Breast epithelium (tissue), 4 donors: Measurements from ENCODE around the gene SLC31A1. TPM values are rescaled to one million over a fixed set of nuclear protein-coding genes. Genes with fewer than 3 reads are reported as not detected.

Source experiments
- DNase-seq, 2 donors: peaks; one replicate each; pipeline ENCODE4 v3.0.0-alpha.2; 2019; ENCODE audit warnings: low spot score in 2 of 2
- H3K27ac ChIP-seq, 2 donors: fragments of 200-600 bp; sonication (generic) in 1 of 2; one replicate each; pipeline ENCODE4 v1.5.1; 2016 to 2019; ENCODE audit warnings: mild to moderate bottlenecking in 1 of 2
- H3K27me3 ChIP-seq, 2 donors: fragments of 200-600 bp; sonication (generic) in 1 of 2; one replicate each; pipeline versions ENCODE4 v1.5.1 to v1.6.0; 2017 to 2019; ENCODE audit warnings: control low read depth in 1 of 2, mild to moderate bottlenecking in 1 of 2
- H3K36me3 ChIP-seq: fragments of 200-600 bp; one replicate; pipeline ENCODE4 v1.5.1; 2019
- H3K4me1 ChIP-seq, 2 donors: fragments of 200-600 bp; sonication (generic); one replicate each; pipeline ENCODE4 v1.5.1; 2016 to 2019; ENCODE audit warnings: control low read depth in 1 of 2
- H3K4me3 ChIP-seq, 3 donors: fragments of 200-600 bp; sonication (generic); 1 replicate in 2 of 3; 2 replicates in 1 of 3; pipeline ENCODE4 v1.5.1; 2016 to 2019; ENCODE audit warnings: mild to moderate bottlenecking in 3 of 3, moderate library complexity in 2 of 3
- H3K9me3 ChIP-seq, 2 donors: fragments of 200-600 bp; sonication (generic) in 1 of 2; one replicate each; pipeline ENCODE4 v1.5.1; 2016 to 2019; ENCODE audit warnings: control low read depth in 1 of 2
- CTCF ChIP-seq, 3 donors: fragments of 450-650 bp; IDR thresholded peaks; one replicate each; pipeline ENCODE4 v1.5.1; 2016 to 2017; ENCODE audit warnings: antibody characterized with exemption in 3 of 3, mild to moderate bottlenecking in 3 of 3, moderate library complexity in 3 of 3
- POLR2A ChIP-seq: fragments of 450-650 bp; IDR thresholded peaks from one replicate; pipeline ENCODE4 v1.6.1; 2016; ENCODE audit warnings: antibody characterized with exemption, mild to moderate bottlenecking, moderate library complexity
- POLR2AphosphoS5 ChIP-seq, 3 donors: sonication (generic); formaldehyde crosslinking; IDR thresholded peaks; one replicate each; pipeline ENCODE4 v1.6.1; 2017; ENCODE audit warnings: antibody characterized with exemption in 3 of 3
- intact Hi-C: fragments of 100-400 bp; cut with DNase I; formaldehyde crosslinking; loops from one replicate; pipeline ENCODE4 v1.15.1; 2023; ENCODE audit warnings: low total_unique reads
- total RNA-seq, 3 donors: library from RNA; depleted of rRNA; stranded (reverse); fragments of >200 nt; gene quantifications; one replicate each; pipeline ENCODE4 v1.1.0, GENCODE V29; 2016

SLC31A1 gene
- 10 to 100 TPM; 13.9 to 24.4 (median 18.7) TPM for total RNA-seq

DNA sequence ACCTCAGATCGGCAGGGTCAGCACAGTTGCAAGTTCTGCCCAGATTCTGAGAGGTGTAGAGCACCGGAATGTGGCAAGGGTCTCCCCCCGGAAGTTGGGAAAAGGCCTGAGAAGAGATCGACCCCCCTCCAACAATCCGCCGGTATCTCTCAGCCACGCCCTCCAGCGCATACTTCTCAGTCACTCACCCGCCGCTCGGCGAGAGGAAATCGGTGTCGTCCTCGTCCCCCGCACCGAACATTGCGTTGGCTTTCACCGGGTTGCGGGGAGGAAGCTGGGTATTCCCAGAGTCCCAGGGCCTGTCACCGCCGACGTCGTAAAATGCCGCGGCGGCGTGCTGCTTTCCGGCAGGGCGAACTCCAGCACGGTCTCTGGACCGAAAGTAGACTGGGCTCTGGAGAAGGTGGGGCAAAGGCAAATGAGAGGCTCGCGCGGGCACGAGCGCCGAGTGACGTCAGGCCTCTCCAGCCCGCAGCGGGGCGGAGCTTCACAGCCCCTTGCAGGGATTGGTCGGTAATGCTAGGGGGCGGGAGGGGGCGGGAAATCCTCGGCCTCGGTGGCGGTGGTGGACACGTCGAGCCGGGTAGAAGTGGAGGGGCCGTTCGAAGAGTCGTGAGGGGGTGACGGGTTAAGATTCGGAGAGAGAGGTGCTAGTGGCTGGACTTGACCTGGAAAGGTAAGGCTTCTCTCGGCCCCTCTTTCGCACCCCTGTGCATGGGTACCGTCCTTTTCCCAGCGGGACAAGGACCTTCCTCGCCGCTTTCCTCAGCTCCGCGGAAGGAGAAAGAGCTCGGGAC is at the start of gene SLC31A1, which contains the start of gene FKBP15:
Gene SLC31A1 (plus strand): TSS at position 542 of the 797 bp plus-strand sequence. CDS start 34,605 bp downstream, outside the sequence.
Gene FKBP15 (minus strand): TSS at position 275 of the 797 bp plus-strand sequence. CDS start 34 bp downstream, at position 241.
- Histone ChIP-seq H3K4me1 (peaks cover 6 to 11% of the 10 kb centered on the region in 2 donors), H3K27me3 (no peaks in the 10 kb centered on the region), H3K36me3 (no peaks in the 10 kb centered on the region), H3K4me3 (peak within 1 kb of the TSS; percentile 74 to 97 (median 76)), H3K27ac (peak within 1 kb of the TSS; percentile 87 to 94), H3K9me3 (no peaks in the 10 kb centered on the region)
- TF ChIP-seq POLR2AphosphoS5 (IDR thresholded peaks at IDR 0.05), result peak; percentile 48 to 77 (median 76)
- TF ChIP-seq POLR2A, result peak; percentile 76
- TF ChIP-seq CTCF (IDR thresholded peaks at IDR 0.05), result no peak
- peak; percentile 98 for DNase-seq
- intact Hi-C loops, result no loop called here

DNA sequence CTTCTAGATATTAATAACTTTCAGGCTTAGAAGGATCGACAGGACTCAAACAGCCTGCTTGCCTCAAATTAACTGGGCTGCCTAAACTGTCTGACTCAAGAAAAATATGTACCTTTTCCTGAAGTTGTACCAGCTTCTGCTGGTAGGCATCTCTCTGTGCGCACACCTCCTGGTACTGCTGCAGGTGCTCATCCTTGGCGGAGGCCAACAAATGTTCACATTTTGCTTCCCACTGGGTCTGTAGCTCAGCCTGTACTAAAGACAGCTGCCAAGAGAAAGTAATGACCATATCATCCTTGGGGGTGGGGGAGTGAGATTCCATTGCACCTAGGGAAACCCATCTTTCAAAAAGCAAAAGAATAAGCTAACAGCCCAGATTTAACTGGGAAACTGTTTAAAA is 48.0 kb upstream of the SLC31A1 start:
- intact Hi-C loops, result loop anchor here (10.0 kb wide), 1 partner anchor 959 kb away; no protein-coding TSS in a partner anchor

GRCh38 chr9:113176803-113177202 is 44.5 kb upstream of the SLC31A1 start:
- TF ChIP-seq POLR2AphosphoS5 (IDR thresholded peaks at IDR 0.05), result no peak
- TF ChIP-seq CTCF (IDR thresholded peaks at IDR 0.05), result no peak
- no peak for TF ChIP-seq POLR2A
- Histone ChIP-seq H3K36me3 (peaks cover 16% of the 10 kb centered on the region), H3K27ac (no peak overlapping the region), H3K9me3 (no peaks in the 10 kb centered on the region), H3K4me3 (no peak overlapping the region), H3K27me3 (no peaks in the 10 kb centered on the region), H3K4me1 (no peaks in the 10 kb centered on the region)
- no peak for DNase-seq
- intact Hi-C loops, result loop anchor here (10.0 kb wide), 1 partner anchor 962 kb away; no protein-coding TSS in a partner anchor

More for the DNA sequence above, 48.0 kb upstream of the SLC31A1 start:
- TF ChIP-seq CTCF (IDR thresholded peaks at IDR 0.05) (no peak), POLR2AphosphoS5 (IDR thresholded peaks at IDR 0.05) (no peak), POLR2A (no peak)
- H3K27ac ChIP-seq, result no peak overlapping the region
- H3K9me3 ChIP-seq, result no peaks in the 10 kb centered on the region
- H3K27me3 ChIP-seq, result no peaks in the 10 kb centered on the region
- peaks cover 28% of the 10 kb centered on the region for H3K36me3 ChIP-seq
- no peaks in the 10 kb centered on the region for H3K4me1 ChIP-seq
- DNase-seq, result no peak
- H3K4me3 ChIP-seq, result no peak overlapping the region

DNA sequence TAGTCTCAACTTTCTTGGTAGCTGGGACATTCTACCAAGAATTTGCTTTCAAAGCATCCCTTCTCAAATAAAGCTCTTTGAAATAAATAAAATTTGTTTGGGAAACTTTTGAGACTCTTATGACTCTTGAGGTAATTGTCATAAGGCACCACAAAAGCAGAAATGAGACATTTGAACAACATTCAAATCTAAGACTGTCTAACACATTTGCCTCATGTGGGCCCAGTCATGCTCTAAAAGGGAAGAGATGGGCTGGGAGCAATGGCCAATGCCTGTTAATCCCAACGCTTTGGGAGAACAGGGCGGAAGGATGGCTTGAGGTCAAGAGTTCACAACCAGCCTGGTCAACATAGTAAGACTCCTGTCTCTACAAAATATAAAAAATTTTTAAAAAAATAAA is 44.1 kb upstream of the SLC31A1 start:
- DNase-seq, result no peak
- Histone ChIP-seq H3K27ac (no peak overlapping the region), H3K4me3 (no peak overlapping the region), H3K36me3 (peaks cover 21% of the 10 kb centered on the region), H3K27me3 (no peaks in the 10 kb centered on the region), H3K9me3 (no peaks in the 10 kb centered on the region), H3K4me1 (no peaks in the 10 kb centered on the region)
- intact Hi-C loops, result loop anchor here (10.0 kb wide), 1 partner anchor 962 kb away; no protein-coding TSS in a partner anchor
- TF ChIP-seq POLR2AphosphoS5 (IDR thresholded peaks at IDR 0.05) (no peak), CTCF (IDR thresholded peaks at IDR 0.05) (no peak), POLR2A (no peak)

- intact Hi-C loops, result loop anchor here (10.0 kb wide), 1 partner anchor 963 kb away; no protein-coding TSS in a partner anchor
- DNase-seq, result no peak
- Histone ChIP-seq H3K27me3 (no peaks in the 10 kb centered on the region), H3K36me3 (peaks cover 24% of the 10 kb centered on the region), H3K4me1 (no peaks in the 10 kb centered on the region), H3K4me3 (no peak overlapping the region), H3K27ac (no peak overlapping the region), H3K9me3 (no peaks in the 10 kb centered on the region)
- TF ChIP-seq CTCF (IDR thresholded peaks at IDR 0.05), result no peak
Observed at GRCh38 chr9:113178087-113178486, 43.3 kb upstream of the SLC31A1 start.
